Neural progenitor cell (in vitro differentiated cells): ENCODE results near the gene INSIG1. TPM values are rescaled to one million over a fixed set of nuclear protein-coding genes. Genes with fewer than 3 reads are reported as not detected.

ENCODE experiments used
- DNase-seq: peaks from one replicate; pipeline ENCODE4 v3.0.0-alpha.2; 2016; ENCODE audit warnings: low spot score
- H2AFZ ChIP-seq: fragments of 200-600 bp; sonication (generic); replicated peaks from 2 replicates; pipeline ENCODE4 v1.6.1; 2016; ENCODE audit warnings: antibody characterized with exemption
- H3F3A ChIP-seq: fragments of 200-600 bp; sonication (generic); 2 replicates; pipeline ENCODE4 v1.6.1; 2016; ENCODE audit warnings: antibody characterized with exemption, low read depth
- H3K27ac ChIP-seq: fragments of 200-600 bp; sonication (generic); 2 replicates; pipeline ENCODE4 v1.5.1; 2016; ENCODE audit warnings: mild to moderate bottlenecking
- H3K27me3 ChIP-seq: fragments of 200-600 bp; sonication (generic); 2 replicates; pipeline ENCODE4 v1.6.1; 2016; ENCODE audit warnings: mild to moderate bottlenecking, moderate library complexity
- H3K36me3 ChIP-seq: fragments of 200-600 bp; sonication (generic); 2 replicates; pipeline ENCODE4 v1.5.1; 2016
- H3K4me1 ChIP-seq: fragments of 200-600 bp; sonication (generic); 2 replicates; pipeline ENCODE4 v1.6.1; 2016; ENCODE audit warnings: mixed run types
- H3K4me2 ChIP-seq: fragments of 200-600 bp; sonication (generic); 2 replicates; pipeline ENCODE4 v1.6.1; 2016
- H3K4me3 ChIP-seq: fragments of 200-600 bp; sonication (generic); 2 replicates; pipeline ENCODE4 v1.5.1; 2016
- H3K79me2 ChIP-seq: fragments of 200-600 bp; sonication (generic); 2 replicates; pipeline ENCODE4 v1.6.1; 2016; ENCODE audit warnings: low read depth
- H3K9ac ChIP-seq: fragments of 200-600 bp; sonication (generic); 2 replicates; pipeline ENCODE4 v1.6.1; 2016
- H3K9me3 ChIP-seq: fragments of 200-600 bp; sonication (generic); 2 replicates; pipeline ENCODE4 v1.5.1; 2016; ENCODE audit warnings: low read depth
- H4K20me1 ChIP-seq: fragments of 200-600 bp; sonication (generic); 2 replicates; pipeline ENCODE4 v1.6.1; 2016; ENCODE audit warnings: low read depth
- H3K27ac Mint-ChIP-seq: 3 replicates; pipeline ENCODE4 v1.8.0; 2021; ENCODE audit warnings: mixed read lengths
- H3K27me3 Mint-ChIP-seq: 2 replicates; pipeline ENCODE4 v1.8.0; 2022; ENCODE audit warnings: low read depth, mild to moderate bottlenecking, inconsistent platforms, moderate library complexity, mixed read lengths; ENCODE audit not compliant: insufficient read depth
- H3K36me3 Mint-ChIP-seq: 3 replicates; pipeline ENCODE4 v1.8.0; 2021; ENCODE audit warnings: mixed read lengths
- H3K4me1 Mint-ChIP-seq: 3 replicates; pipeline ENCODE4 v1.8.0; 2021; ENCODE audit warnings: mixed read lengths
- H3K4me3 Mint-ChIP-seq: 3 replicates; pipeline ENCODE4 v1.8.0; 2021; ENCODE audit warnings: mild to moderate bottlenecking, moderate library complexity, mixed read lengths
- H3K9me3 Mint-ChIP-seq: 3 replicates; pipeline ENCODE4 v1.8.0; 2020; ENCODE audit warnings: mixed read lengths
- CTCF ChIP-seq: fragments of 200-600 bp; sonication (generic); IDR thresholded peaks from 2 replicates; pipeline ENCODE4 v1.5.1; 2017; ENCODE audit warnings: antibody characterized with exemption, mild to moderate bottlenecking
- EZH2 ChIP-seq: fragments of 200-600 bp; sonication (generic); IDR thresholded peaks from 2 replicates; pipeline ENCODE4 v1.6.1; 2017; ENCODE audit warnings: antibody characterized with exemption, mild to moderate bottlenecking, moderate library complexity
- EZH2phosphoT487 ChIP-seq: fragments of 200-600 bp; sonication (generic); IDR thresholded peaks from 2 replicates; pipeline ENCODE4 v1.6.1; 2017; ENCODE audit warnings: antibody characterized with exemption
- total RNA-seq: library from RNA; depleted of rRNA; stranded (reverse); fragments of >200 nt; gene quantifications from 2 replicates; pipeline ENCODE4 v1.2.3, GENCODE V29; 2015; ENCODE audit warnings: low replicate concordance

The INSIG1 gene
- total RNA-seq, 1 donor from 2014 or later, result 94.3 TPM

DNA sequence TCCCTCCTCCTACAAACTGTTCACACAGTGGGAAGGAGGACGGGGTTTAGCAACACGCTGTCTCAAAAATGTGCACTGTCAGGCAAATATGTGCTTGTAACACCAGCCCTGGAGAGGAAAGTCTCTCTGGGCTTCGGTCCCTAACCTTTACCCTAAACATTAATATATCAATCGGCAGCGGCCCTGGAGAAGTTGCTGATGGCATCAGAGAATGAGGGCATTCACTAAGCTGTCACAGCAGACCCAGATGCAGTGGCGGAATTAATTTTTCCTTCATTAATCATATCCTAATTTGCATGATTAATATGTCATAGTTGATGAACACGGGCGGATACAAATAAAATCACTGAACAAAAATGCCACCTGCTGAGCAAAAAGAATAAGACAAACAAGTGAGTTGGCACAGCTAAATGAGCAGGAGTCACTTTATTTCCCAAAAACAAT is 45.2 kb upstream of the INSIG1 start:
- Mint-ChIP-seq H3K4me3 (no peak overlapping the region), H3K4me1 (peaks cover 6% of the 10 kb centered on the region), H3K27me3 (peaks cover 10% of the 10 kb centered on the region), H3K36me3 (no peaks in the 10 kb centered on the region), H3K27ac (no peak overlapping the region), H3K9me3 (no peaks in the 10 kb centered on the region)
- Histone ChIP-seq H3K27ac (no peak overlapping the region), H3K9me3 (no peaks in the 10 kb centered on the region), H2AFZ (no peak overlapping the region), H3K79me2 (no peaks in the 10 kb centered on the region), H3K9ac (no peak overlapping the region), H3K4me1 (no peaks in the 10 kb centered on the region), H3K36me3 (no peaks in the 10 kb centered on the region), H4K20me1 (no peaks in the 10 kb centered on the region), H3F3A (no peaks in the 10 kb centered on the region), H3K4me3 (no peak overlapping the region), H3K4me2 (no peak overlapping the region), H3K27me3 (no peaks in the 10 kb centered on the region)
- no peak for DNase-seq
- TF ChIP-seq EZH2 (no peak), CTCF (no peak), EZH2phosphoT487 (no peak)

DNA sequence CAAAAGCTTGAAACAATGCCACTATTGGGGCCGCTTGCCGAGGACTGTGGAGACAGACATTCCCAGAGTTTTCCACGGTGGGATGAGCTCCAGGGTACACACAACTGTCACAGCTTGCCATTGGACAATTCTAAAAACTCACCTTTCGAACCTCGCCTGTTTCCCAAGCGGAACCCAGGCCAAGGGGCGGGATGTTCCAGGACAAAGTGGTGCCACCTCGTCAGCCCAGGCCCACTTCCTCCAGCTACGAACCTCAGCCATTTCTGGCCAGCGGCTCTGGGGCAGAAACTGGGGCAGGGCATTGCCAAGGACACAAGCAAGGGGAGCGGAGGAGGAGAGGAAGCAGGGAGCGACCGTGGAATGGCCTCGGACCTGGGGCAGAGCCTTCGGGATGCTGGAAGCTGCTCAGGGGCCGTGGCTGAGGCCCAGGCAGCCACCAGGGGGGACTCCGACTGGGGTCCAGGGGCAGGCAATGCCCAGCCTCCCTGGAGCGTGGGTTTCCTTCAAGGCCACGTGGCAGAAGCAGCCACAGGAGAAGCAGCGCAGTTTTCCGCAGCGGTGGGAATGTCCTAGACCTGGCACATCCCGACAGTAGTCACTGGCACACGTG is 44.7 kb upstream of the INSIG1 start:
- Histone ChIP-seq H4K20me1 (no peaks in the 10 kb centered on the region), H3K4me2 (no peak overlapping the region)
- peaks cover 8% of the 10 kb centered on the region for H3K27me3 Mint-ChIP-seq

DNA sequence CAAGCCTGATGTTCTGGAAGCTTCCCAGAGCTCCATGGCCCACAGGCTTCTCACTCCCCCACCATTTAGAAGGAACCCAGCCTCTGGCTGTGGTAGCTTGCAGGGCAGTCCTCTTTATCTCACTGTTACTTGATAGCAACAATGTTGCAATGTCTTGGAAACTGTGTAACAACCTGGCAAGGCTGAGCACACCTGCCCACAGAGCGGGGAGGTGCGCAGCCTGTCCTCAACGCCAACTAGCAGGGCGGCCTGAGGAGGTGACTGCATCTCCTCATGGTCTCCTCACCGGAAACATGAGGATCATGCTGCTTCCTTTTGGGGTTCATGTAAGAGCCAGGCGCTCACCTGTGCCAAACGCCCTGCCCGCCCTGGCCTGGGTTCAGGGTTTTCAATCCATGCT is 43.7 kb upstream of the INSIG1 start:
- H3K4me1 Mint-ChIP-seq, result peaks cover 9% of the 10 kb centered on the region
- no peak overlapping the region for H3K4me3 ChIP-seq
- H3K4me2 ChIP-seq, result no peak overlapping the region
- H3F3A ChIP-seq, result no peaks in the 10 kb centered on the region
- H3K4me1 ChIP-seq, result no peaks in the 10 kb centered on the region
- no peaks in the 10 kb centered on the region for H3K9me3 Mint-ChIP-seq
- no peaks in the 10 kb centered on the region for H4K20me1 ChIP-seq
- H3K4me3 Mint-ChIP-seq, result no peak overlapping the region
- no peaks in the 10 kb centered on the region for H3K36me3 Mint-ChIP-seq
- no peaks in the 10 kb centered on the region for H3K36me3 ChIP-seq
- no peak for DNase-seq
- H3K27me3 ChIP-seq, result no peaks in the 10 kb centered on the region
- H3K79me2 ChIP-seq, result no peaks in the 10 kb centered on the region
- TF ChIP-seq EZH2phosphoT487, result no peak
- no peak for TF ChIP-seq EZH2
- TF ChIP-seq CTCF, result no peak
- H3K9ac ChIP-seq, result no peak overlapping the region
- no peak overlapping the region for H3K27ac Mint-ChIP-seq
- H3K27me3 Mint-ChIP-seq, result peaks cover 10% of the 10 kb centered on the region
- H3K9me3 ChIP-seq, result no peaks in the 10 kb centered on the region
- H3K27ac ChIP-seq, result no peak overlapping the region
- no peak overlapping the region for H2AFZ ChIP-seq

More for the DNA sequence above, 44.7 kb upstream of the INSIG1 start:
- Histone ChIP-seq H3K4me3 (no peak overlapping the region), H3K27me3 (no peaks in the 10 kb centered on the region), H3F3A (no peaks in the 10 kb centered on the region), H3K9me3 (no peaks in the 10 kb centered on the region), H3K4me1 (no peaks in the 10 kb centered on the region), H3K27ac (no peak overlapping the region), H3K36me3 (no peaks in the 10 kb centered on the region), H2AFZ (no peak overlapping the region), H3K79me2 (no peaks in the 10 kb centered on the region), H3K9ac (no peak overlapping the region)
- Mint-ChIP-seq H3K4me3 (no peak overlapping the region), H3K9me3 (no peaks in the 10 kb centered on the region), H3K27ac (no peak overlapping the region), H3K4me1 (peaks cover 7% of the 10 kb centered on the region), H3K36me3 (no peaks in the 10 kb centered on the region)
- no peak for DNase-seq
- no peak for TF ChIP-seq EZH2
- TF ChIP-seq CTCF, result no peak
- no peak for TF ChIP-seq EZH2phosphoT487
